Activated T-helper 1 cell treated with anti-CD3 and anti-CD28 coated beads, Interleukin-12 subunit alpha, Interleukin-12 subunit beta, Interleukin-2, Interleukin-4 antibody, amounts not matched to agents 30 ng/mL and 10 ng/mL and 1 ng/mL, durations not matched to agents 14 hours and 24 hours and 36 hours (primary cell): ENCODE data around the gene PEAK1. TPM values are rescaled to one million over a fixed set of nuclear protein-coding genes. Genes with fewer than 3 reads are reported as not detected.
A peak's percentile ranks its signal among the peaks of the same experiment; 100 is the strongest.

Experiments
- DNase-seq: peaks from one replicate; pipeline ENCODE4 v3.0.0; 2021; ENCODE audit warnings: low spot score
- H3K27ac Mint-ChIP-seq: one replicate; pipeline ENCODE4 v1.8.0; 2021; ENCODE audit warnings: mild to moderate bottlenecking, mixed read lengths
- H3K27me3 Mint-ChIP-seq: one replicate; pipeline ENCODE4 v1.8.0; 2022; ENCODE audit warnings: mild to moderate bottlenecking, moderate library complexity, mixed read lengths; ENCODE audit not compliant: insufficient read depth
- H3K36me3 Mint-ChIP-seq: one replicate; pipeline ENCODE4 v1.8.0; 2021; ENCODE audit warnings: low read depth, mixed read lengths
- H3K4me1 Mint-ChIP-seq: one replicate; pipeline ENCODE4 v1.8.0; 2021; ENCODE audit warnings: low read depth, mixed read lengths
- H3K4me3 Mint-ChIP-seq: one replicate; pipeline ENCODE4 v1.8.0; 2021; ENCODE audit warnings: mild to moderate bottlenecking, moderate library complexity, mixed read lengths
- H3K9me3 Mint-ChIP-seq: one replicate; pipeline ENCODE4 v1.8.0; 2021; ENCODE audit warnings: mixed read lengths
- intact Hi-C: fragments of 100-400 bp; cut with micrococcal nuclease; formaldehyde crosslinking; loops from one replicate; pipeline ENCODE4 v1.15.1; 2024
- total RNA-seq: library from RNA; stranded (reverse); gene quantifications from 2 replicates; pipeline ENCODE4 v1.2.3, GENCODE V29; 2022

The PEAK1 gene
- total RNA-seq, 1 donor from 2014 or later = 27.0 TPM

DNA sequence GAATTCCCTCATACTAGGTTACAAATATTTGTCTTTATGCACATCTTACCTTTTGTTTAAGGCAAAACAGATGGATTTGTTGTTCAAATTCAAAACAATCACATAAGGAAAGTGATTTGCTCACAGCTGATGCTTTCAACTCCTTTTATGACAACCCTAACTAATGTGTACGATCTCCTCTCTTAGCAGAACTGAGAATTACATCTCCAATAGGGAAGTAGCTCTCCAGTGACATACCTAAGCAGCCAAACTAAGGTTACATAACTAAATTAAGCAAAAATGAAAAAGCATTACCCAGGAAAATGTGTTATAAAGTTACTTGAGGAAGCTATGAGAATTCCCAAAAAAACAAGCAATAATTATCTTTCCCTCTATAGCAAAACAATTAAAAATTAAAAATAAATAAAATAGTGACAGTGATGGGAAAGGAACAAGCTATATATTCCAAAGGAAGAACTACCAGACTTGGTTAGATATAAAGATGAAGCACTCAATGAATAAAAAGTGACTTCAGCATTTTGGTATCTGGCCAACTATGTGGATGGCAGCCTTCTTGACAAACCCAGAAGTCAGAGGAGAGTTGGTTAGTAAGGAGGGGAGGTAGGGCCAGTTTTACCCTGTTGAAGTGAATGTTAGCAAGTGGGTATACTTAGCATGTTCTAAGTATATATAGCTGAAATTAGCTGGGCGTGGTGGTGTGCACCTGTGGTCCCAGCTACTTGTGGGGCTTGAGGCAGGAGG is 32.4 kb downstream of the PEAK1 start:
- H3K4me1 Mint-ChIP-seq = peaks cover 22% of the 10 kb centered on the region
- intact Hi-C loops = no loop called here
- H3K9me3 Mint-ChIP-seq = no peaks in the 10 kb centered on the region
- H3K36me3 Mint-ChIP-seq = no peaks in the 10 kb centered on the region
- H3K27ac Mint-ChIP-seq = peak overlapping the region; percentile 50
- no peaks in the 10 kb centered on the region for H3K27me3 Mint-ChIP-seq
- H3K4me3 Mint-ChIP-seq = no peak overlapping the region
- no peak for DNase-seq

DNA sequence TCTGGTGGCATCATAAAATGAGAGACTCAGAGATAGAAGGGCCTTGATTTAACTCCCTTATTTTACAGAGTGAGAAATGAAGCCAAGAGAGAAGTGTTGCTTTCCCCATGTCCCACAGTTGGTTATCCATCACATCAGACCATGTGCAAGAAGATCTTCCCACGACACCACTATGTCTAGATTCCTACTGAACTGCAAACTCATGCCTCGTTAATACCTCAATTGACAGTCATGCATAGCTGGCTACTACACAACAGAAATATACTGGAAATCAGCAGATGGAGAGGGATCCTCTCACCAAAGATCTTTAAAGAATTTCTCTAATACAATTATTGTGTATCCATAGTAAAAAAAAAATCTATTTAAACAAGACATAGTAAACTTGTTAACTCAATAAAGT is 33.3 kb downstream of the PEAK1 start:
- peaks cover 25% of the 10 kb centered on the region for H3K4me1 Mint-ChIP-seq
- peaks cover 3% of the 10 kb centered on the region for H3K27me3 Mint-ChIP-seq

DNA sequence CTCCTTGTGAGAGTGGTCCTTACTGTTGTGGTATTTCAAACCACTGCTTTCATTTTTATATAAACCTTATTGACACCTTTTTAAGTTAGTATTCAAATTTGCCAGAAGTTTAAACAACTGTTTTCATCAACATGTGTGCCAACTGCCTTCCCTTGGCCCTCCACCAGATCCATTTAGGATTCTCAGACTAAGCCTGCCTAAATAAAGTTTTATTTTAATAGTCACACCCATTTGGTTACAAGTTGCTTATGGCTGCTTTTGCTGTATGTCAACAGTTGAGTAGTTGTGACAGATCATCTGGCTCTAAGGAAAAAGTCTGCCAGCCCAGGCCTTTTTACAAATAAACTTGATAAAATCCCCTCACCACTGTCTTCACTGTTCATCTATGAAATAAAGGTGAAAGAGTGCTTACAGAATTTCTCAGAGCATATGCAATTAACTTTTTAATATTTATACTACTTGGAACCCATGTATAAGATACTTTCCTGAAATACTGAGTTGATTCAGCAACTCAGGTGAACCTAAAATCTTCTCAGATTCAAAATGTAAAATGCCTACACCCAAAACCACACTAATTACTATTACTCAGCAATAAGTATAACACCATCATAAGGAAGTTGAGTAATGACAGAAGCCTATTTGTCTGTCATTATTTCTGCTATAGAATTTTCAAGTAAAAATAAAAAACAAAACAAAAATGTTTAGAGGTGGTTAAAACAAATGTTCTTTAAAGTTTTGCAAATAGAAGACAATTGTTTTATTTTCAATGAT is 35.1 kb downstream of the PEAK1 start:
- no peak for DNase-seq
- intact Hi-C loops = no loop called here
- Mint-ChIP-seq H3K9me3 (no peaks in the 10 kb centered on the region), H3K4me3 (no peak overlapping the region), H3K36me3 (peaks cover 5% of the 10 kb centered on the region), H3K4me1 (peaks cover 25% of the 10 kb centered on the region), H3K27ac (no peak overlapping the region), H3K27me3 (peaks cover 3% of the 10 kb centered on the region)

More for the DNA sequence above, 33.3 kb downstream of the PEAK1 start:
- H3K4me3 Mint-ChIP-seq = no peak overlapping the region
- intact Hi-C loops = no loop called here
- no peaks in the 10 kb centered on the region for H3K9me3 Mint-ChIP-seq
- DNase-seq = no peak
- H3K27ac Mint-ChIP-seq = no peak overlapping the region
- H3K36me3 Mint-ChIP-seq = peaks cover 5% of the 10 kb centered on the region

DNA sequence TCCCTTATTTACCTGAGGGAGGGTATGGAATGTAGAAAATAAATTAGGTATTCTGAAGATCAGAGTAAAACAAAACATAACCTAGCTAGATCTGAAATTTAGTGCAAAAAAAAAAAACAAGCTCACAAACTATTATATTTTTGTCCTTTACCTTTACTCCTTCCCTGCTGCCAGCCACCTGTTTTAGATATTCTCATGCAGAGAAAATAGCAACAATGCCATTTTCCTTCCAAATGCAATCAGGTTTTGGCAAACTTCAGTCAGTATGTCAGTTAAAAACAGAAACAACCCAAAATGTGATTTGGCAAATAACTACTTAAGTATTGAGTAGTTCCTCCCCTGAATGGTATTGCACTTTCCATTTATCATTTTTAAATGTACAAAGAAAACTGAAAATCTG is 35.8 kb downstream of the PEAK1 start:
- no peak overlapping the region for H3K4me3 Mint-ChIP-seq
- intact Hi-C loops = no loop called here
- no peak for DNase-seq
- peaks cover 3% of the 10 kb centered on the region for H3K27me3 Mint-ChIP-seq
- H3K36me3 Mint-ChIP-seq = peaks cover 5% of the 10 kb centered on the region
- H3K27ac Mint-ChIP-seq = no peak overlapping the region
- peaks cover 25% of the 10 kb centered on the region for H3K4me1 Mint-ChIP-seq
- H3K9me3 Mint-ChIP-seq = no peaks in the 10 kb centered on the region

DNA sequence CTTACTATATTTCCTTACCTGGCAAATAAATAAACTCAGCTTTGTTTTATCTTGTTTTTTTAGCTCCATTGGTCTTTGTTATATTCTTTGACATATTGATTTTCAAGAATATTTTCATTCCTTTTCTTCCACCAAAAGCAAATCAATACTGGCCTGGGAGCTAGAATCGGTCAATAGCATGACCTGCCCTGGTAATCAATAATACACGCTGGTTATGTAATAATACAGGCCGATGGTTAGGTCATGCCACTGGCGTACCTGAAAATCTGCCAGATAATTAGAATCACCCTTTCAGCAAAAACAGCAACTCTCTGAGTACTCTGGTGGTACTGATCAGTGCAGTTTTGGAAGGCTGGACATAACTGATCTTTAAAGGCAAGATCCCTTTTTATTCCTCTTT is 39.9 kb downstream of the PEAK1 start:
- H3K4me1 Mint-ChIP-seq = peaks cover 21% of the 10 kb centered on the region
- H3K27ac Mint-ChIP-seq = no peak overlapping the region
- H3K27me3 Mint-ChIP-seq = peaks cover 3% of the 10 kb centered on the region
- no peak for DNase-seq
- H3K36me3 Mint-ChIP-seq = peaks cover 5% of the 10 kb centered on the region
- H3K9me3 Mint-ChIP-seq = no peaks in the 10 kb centered on the region
- intact Hi-C loops = no loop called here
- no peak overlapping the region for H3K4me3 Mint-ChIP-seq

- no peak overlapping the region for H3K27ac Mint-ChIP-seq
- no peak overlapping the region for H3K4me3 Mint-ChIP-seq
- no peaks in the 10 kb centered on the region for H3K9me3 Mint-ChIP-seq
- H3K4me1 Mint-ChIP-seq = peaks cover 6% of the 10 kb centered on the region
- DNase-seq = no peak
- no peaks in the 10 kb centered on the region for H3K27me3 Mint-ChIP-seq
- H3K36me3 Mint-ChIP-seq = no peaks in the 10 kb centered on the region
- intact Hi-C loops = no loop called here
These were observed 43.1 kb downstream of the PEAK1 start for GRCh38 chr15:77376770-77377169.

DNA sequence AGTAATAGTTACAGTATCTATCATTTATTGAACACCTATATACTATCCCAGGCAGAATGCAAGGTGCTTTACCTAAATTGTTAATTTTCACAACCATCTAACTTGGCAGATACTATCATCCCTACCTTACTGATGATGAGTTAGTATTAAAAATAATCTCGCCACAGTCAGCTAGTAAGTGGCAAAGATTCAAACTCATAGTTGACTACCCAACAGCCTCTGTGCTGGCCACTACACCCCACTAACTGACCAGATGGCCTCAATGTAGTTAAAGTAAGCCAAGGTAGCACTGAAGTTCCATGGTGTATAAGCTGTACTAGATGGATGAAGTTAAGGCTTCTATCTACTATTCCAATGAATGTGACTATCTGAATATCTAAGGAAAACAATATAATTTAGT is 44.8 kb downstream of the PEAK1 start:
- Mint-ChIP-seq H3K27ac (no peak overlapping the region), H3K9me3 (no peaks in the 10 kb centered on the region), H3K4me1 (peaks cover 6% of the 10 kb centered on the region), H3K4me3 (no peak overlapping the region), H3K27me3 (no peaks in the 10 kb centered on the region), H3K36me3 (no peaks in the 10 kb centered on the region)
- DNase-seq = no peak
- intact Hi-C loops = no loop called here

- Mint-ChIP-seq H3K36me3 (no peaks in the 10 kb centered on the region), H3K27ac (no peak overlapping the region), H3K9me3 (no peaks in the 10 kb centered on the region), H3K4me3 (no peak overlapping the region), H3K4me1 (peaks cover 11% of the 10 kb centered on the region), H3K27me3 (no peaks in the 10 kb centered on the region)
- DNase-seq = no peak
- intact Hi-C loops = no loop called here
These were observed 46.5 kb downstream of the PEAK1 start for GRCh38 chr15:77373441-77373840.

- H3K4me3 Mint-ChIP-seq = no peak overlapping the region
- H3K9me3 Mint-ChIP-seq = no peaks in the 10 kb centered on the region
- H3K27me3 Mint-ChIP-seq = no peaks in the 10 kb centered on the region
- peaks cover 11% of the 10 kb centered on the region for H3K4me1 Mint-ChIP-seq
- no peak overlapping the region for H3K27ac Mint-ChIP-seq
- no peak for DNase-seq
- no peaks in the 10 kb centered on the region for H3K36me3 Mint-ChIP-seq
- intact Hi-C loops = no loop called here
These were observed 47.9 kb downstream of the PEAK1 start for GRCh38 chr15:77371850-77372563.

DNA sequence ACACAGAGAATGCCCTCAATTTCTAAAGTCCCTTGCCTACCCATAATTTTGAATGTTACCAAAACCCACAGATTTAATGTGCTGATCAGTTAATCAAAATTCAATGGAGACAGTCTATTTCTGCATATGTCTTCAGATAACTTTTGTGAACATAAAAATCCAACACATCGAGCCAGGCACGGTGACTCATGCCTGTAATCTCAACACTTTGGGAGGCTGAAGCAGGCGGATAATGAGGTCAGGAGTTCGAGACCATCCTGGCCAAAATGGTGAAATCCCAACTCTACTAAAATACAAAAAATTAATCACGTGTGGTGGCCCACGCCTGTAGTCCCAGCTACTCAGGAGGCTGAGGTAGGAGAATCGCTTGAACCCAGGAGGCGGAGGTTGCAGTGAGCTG is 49.3 kb downstream of the PEAK1 start:
- Mint-ChIP-seq H3K36me3 (no peaks in the 10 kb centered on the region), H3K4me3 (no peak overlapping the region), H3K27ac (no peak overlapping the region), H3K27me3 (no peaks in the 10 kb centered on the region), H3K4me1 (peaks cover 5% of the 10 kb centered on the region), H3K9me3 (no peaks in the 10 kb centered on the region)
- intact Hi-C loops = no loop called here
- DNase-seq = no peak

GRCh38 chr15:77369168-77369567 is 50.7 kb downstream of the PEAK1 start:
- H3K36me3 Mint-ChIP-seq = no peaks in the 10 kb centered on the region
- peaks cover 5% of the 10 kb centered on the region for H3K4me1 Mint-ChIP-seq
- intact Hi-C loops = no loop called here
- no peaks in the 10 kb centered on the region for H3K27me3 Mint-ChIP-seq
- H3K4me3 Mint-ChIP-seq = no peak overlapping the region
- no peaks in the 10 kb centered on the region for H3K9me3 Mint-ChIP-seq
- peak overlapping the region; percentile 25 for H3K27ac Mint-ChIP-seq
- no peak for DNase-seq

GRCh38 chr15:77367631-77368030 is 52.3 kb downstream of the PEAK1 start:
- Mint-ChIP-seq H3K4me1 (peaks cover 5% of the 10 kb centered on the region), H3K4me3 (no peak overlapping the region), H3K27ac (no peak overlapping the region), H3K36me3 (peaks cover 4% of the 10 kb centered on the region), H3K27me3 (no peaks in the 10 kb centered on the region), H3K9me3 (no peaks in the 10 kb centered on the region)
- DNase-seq = no peak
- intact Hi-C loops = no loop called here

GRCh38 chr15:77361456-77361855 is 58.4 kb downstream of the PEAK1 start:
- H3K4me1 Mint-ChIP-seq = no peaks in the 10 kb centered on the region
- H3K27ac Mint-ChIP-seq = no peak overlapping the region
- H3K9me3 Mint-ChIP-seq = no peaks in the 10 kb centered on the region
- intact Hi-C loops = no loop called here
- DNase-seq = no peak
- H3K36me3 Mint-ChIP-seq = peaks cover 4% of the 10 kb centered on the region
- H3K4me3 Mint-ChIP-seq = no peak overlapping the region
- no peaks in the 10 kb centered on the region for H3K27me3 Mint-ChIP-seq
